ENCODE data around the gene HSH2D.

DNA sequence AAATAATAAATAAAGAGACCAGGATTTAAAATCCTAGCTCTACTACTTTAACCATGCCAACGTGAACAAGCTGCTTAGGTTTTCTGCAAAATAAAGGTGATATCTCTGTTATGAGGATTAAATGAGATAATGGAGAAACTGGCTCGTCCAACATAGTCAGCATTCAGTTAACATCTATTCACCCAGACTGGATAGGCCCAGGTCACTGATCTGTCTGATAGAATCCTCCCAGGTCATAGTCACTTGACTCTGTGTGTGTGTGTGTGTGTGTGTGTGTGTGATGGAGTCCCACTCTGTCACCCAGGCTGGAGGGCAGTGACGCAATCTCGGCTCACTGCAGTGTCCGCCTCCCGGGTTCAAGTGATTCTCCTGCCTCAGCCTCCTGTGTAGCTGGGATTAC is 44.7 kb upstream of the HSH2D start:
- no peak for TF ChIP-seq EZH2phosphoT487 (IDR thresholded peaks at IDR 0.05; ENCODE audit: low read depth)
- TF ChIP-seq, protein P1, sequence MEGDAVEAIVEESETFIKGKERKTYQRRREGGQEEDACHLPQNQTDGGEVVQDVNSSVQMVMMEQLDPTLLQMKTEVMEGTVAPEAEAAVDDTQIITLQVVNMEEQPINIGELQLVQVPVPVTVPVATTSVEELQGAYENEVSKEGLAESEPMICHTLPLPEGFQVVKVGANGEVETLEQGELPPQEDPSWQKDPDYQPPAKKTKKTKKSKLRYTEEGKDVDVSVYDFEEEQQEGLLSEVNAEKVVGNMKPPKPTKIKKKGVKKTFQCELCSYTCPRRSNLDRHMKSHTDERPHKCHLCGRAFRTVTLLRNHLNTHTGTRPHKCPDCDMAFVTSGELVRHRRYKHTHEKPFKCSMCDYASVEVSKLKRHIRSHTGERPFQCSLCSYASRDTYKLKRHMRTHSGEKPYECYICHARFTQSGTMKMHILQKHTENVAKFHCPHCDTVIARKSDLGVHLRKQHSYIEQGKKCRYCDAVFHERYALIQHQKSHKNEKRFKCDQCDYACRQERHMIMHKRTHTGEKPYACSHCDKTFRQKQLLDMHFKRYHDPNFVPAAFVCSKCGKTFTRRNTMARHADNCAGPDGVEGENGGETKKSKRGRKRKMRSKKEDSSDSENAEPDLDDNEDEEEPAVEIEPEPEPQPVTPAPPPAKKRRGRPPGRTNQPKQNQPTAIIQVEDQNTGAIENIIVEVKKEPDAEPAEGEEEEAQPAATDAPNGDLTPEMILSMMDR (IDR thresholded peaks at IDR 0.05; ENCODE audit: low read depth, low read length): no peak

All from OCI-LY3 (cell line).